Stimulated activated CD8-positive, alpha-beta memory T cell treated with anti-CD3 and anti-CD28 coated beads, Interleukin-4, amount 100 ng/mL, for 4 hours (primary cell): ENCODE results near the gene TCERG1L.
"Not testable (repeated sequence)": the region's sequence is repeated elsewhere in the genome, so short reads cannot be mapped to it uniquely, and the experiment has no call there.

Experiments
- DNase-seq, 2 donors: peaks; one replicate each; pipeline ENCODE4 v3.0.0-alpha.2; 2020; ENCODE audit warnings: low read depth in 2 of 2, low spot score in 1 of 2

TCERG1L gene

DNA sequence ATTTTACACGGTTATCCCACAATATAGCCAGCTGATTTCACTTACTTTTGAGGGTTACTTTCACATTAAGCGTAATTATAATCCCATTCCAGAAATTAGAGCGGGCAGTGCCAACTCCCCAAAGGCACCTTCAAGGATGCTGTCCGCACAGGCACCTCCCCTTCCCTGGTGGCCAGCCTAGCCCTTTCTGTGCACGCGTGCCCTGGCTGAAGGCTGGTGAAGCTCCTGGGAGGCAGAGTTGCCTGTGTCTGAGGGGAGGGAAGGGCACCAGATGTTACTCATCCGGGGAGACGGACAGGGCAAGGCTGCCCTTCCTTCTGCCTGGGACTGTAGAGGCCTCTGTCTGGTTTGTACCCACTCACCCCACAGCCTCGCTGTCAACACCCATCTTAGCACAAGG, 198.4 kb downstream of the TCERG1L start:
- DNase-seq = no peak

DNA sequence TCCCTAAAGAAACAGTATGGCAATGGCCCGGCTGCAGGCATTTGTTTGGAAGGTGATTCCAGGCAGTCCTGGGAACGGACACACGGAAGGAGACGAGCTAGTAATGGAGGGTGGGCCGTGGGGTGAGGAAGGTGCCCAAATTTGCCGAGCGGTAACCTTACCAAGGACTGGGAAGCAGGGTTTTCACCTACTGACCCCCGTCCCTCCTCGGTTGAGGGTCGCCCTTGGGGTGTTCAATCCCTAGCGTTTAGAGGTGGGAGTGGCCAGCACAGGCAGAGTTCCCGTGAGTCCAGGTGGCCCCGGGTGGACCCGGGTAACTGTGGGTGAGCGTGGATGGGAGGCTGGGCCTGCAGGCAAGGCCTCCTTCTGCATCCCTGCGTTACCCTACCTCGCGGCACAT, 198.8 kb downstream of the TCERG1L start:
- DNase-seq = no peak

DNA sequence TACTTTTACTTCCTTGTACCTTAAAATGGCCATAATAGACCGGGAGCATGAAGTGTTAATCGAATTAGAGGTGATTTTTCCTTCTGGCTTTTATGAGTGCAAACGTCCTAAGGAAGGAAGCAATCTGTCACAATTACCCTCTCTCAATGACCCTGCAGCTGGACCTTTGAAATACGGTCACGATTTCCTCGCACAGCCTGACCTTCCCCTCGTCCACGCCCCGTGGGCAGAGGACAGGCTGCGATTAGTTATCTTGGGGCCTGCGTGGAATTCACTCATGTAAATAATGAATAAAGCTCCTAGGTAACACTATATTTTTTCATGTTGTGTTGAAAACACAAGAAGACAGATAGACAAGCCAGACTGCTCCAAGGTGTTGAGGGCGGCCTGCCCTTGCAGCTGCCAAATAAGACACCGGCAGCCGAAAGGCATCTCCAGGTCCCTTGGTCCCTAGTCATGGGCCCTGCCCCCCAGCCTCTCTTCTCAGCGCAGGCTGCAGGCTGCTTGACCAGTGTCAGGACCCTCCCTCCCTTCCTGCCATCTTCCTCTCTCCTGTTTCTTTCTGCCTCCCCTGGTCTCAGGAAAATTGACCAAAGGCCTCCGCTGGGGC, 199.9 kb downstream of the TCERG1L start:
- no peak for DNase-seq

DNA sequence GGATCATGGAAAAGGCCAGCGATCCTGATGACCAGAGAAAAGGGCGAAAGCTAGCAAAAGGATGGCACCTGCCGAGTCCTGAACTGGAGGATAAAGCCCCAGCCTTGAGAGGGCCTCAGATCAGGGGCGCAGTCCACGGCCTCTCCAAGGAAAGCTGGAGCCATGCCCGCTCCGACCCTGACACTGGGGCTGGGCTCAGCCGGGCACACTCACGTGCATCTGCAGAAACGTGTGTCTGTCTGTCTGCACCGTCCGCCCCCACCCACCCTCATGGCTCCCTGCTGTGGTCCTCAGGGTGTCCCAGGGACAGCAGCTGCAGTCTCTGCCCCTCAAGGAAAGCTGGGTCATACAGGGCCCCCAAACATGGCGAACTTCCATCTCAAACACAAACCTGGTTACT, 200.5 kb downstream of the TCERG1L start:
- DNase-seq = no peak

DNA sequence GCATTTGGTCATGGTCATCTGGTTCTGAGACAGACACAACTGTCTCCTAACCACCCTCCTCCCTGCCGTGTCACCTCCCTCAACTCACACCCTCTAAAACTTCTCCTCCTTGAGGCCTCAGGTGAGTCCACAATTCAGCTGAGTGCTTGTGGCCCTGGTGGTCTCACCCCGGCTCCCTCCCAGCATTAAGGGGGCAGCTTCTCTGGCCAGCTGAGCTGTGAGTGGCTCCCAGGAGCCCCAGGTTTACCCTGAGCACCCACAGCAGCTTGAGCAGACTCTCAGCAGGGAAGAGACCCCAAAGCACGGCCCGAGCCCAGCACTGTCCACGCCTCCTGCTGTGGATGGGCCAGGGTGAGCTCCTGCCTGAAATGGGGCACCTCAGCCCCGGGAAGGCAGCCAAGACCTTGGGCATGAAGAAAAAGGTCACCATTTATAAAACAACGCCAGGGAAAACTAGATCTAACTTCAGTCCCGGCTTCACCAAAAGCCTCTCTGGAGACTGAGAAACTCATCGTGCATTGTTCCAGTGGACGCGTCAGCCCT, 201.2 kb downstream of the TCERG1L start:
- DNase-seq = no peak

DNA sequence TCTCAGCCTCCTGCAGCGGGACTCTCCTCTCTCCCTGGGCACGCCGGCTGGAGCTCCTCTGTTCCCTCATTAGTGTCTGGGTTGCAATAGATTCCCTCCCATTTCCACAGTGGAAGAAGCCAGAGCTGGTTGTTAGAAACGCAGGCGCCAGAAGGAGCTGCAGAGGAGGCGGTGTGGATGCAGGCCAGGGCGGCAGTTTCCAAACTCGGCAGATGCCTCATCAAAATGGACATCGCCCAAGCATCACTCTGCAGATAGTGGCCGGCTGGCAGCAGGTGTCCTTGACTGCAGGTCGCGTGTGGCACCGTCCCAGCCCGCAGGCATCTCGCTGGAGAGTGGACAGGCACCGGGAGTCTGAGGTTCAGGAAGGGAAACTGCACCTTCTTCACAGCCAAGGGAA, 201.8 kb downstream of the TCERG1L start:
- DNase-seq = no peak

DNA sequence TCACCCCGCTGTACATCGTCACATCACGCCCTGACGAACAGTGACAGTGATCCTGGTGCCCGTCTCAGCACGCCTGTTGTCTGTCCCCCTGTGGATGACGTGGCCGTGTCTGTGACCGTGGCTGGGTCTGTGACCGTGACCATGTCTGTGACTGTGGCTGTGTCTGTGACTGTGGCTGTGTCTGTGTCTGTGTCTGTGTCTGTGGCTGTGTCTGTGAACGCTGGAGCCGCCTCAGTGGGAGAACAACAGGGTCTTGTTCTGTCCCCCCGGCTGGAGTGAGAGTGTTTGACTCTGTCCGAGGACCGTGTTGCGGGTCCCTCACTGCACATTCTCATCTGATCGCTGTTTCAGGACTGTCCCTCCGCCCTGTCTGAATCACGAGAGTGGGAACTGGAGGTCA, 202.2 kb downstream of the TCERG1L start:
- no peak for DNase-seq

DNA sequence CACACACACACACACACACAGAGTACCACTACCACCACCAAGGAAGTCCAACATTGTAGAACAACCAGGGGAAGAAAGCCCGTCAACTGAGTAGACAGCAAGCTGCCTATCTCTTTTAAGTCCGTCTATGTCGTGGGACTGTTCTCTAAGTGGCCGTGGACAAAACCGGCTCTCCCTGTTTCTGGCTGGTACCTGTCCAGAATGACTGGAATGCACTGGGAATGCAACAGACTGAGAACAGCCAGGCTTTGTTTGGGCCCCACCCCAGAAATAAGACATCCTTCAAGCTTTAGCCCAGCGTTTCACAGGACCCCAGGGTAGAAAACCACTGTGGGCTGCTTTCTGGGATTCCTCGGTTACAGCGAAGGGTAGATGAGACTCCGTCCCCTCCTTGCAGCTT, 203.6 kb downstream of the TCERG1L start:
- no peak for DNase-seq

DNA sequence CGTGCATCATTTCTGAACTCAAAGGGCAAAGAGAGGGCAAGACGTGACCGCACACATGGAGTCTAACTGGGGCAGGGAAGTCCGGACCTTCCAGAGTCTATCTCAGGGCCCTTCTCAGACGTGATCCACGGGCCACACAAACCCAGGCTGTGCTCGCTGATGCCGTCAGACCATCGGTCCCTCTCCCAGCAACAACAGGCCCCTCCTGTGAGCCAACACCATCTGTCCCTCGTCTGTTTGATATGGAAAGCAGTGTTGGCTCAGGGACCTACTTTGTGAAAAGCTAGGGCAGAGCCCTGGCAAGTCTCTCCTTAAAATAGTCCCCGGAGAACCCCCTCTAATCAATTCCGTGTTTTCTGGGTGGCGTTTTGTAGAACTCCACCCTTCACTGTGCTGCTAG, 208.8 kb downstream of the TCERG1L start:
- DNase-seq = no peak

DNA sequence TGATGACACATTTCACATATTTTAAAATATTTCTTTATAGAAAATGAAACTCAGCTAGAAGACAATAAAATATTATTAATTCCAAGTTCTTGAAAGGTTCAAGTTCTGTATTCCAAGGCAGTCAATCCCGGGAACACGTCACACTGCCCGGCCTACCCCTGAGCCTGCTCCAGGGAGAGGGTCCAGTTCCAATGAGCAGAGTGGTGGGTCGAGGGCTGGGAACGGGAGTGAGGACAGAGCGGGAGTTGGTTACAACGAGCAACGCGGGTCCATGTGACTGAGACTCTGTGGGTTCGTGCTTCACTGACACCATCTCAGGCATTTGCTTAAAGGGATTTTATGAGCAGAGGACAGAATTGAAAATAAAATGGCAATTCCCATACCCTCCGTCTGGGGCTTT, 209.4 kb downstream of the TCERG1L start:
- no peak for DNase-seq

DNA sequence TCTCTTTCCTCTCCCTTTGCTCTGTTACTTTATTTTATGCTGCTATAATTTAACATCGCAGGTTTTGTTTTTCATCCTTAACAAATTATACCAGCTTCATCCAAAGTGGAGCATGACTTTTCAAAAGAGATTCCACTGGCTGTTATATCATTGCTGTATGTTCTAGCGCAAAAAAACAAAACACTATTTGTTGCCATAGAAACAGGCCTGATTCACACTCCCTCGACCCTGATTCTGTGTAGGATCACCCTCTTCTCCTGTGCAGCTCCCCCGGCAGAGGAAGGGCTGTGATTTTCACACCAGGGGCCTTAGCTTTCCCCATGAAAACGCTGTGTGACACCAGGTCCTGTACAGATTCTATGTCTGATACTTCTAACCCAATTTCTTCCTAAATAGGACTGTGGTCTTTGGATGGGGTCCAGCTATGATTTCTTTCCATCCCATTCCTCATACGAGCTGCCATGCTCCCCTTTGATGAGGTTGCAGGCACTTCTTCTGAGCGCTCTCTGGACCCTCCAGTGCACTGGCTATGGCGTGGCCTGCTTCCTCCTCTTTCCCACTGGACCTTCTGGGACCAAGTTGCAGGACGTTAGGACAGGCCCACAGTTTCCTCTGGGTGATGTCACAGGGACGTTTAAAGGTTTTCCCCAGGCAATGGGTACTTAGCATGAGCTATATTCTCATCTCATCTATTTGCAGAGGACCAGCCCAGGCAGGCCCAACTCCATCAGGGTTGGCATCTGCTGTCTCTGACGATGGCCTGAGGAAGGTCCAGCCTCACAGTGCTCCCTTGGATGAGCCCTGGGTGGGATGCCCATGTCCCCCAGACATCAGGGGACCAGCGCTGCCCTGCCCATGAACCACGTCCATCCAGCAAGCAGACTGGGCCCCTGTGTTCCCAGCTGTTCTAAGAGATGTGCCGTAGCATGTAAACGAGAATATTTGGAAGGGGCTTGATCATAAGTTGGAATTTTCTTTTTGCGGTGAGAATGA, 210.8 kb downstream of the TCERG1L start:
- DNase-seq = not testable (repeated sequence)

DNA sequence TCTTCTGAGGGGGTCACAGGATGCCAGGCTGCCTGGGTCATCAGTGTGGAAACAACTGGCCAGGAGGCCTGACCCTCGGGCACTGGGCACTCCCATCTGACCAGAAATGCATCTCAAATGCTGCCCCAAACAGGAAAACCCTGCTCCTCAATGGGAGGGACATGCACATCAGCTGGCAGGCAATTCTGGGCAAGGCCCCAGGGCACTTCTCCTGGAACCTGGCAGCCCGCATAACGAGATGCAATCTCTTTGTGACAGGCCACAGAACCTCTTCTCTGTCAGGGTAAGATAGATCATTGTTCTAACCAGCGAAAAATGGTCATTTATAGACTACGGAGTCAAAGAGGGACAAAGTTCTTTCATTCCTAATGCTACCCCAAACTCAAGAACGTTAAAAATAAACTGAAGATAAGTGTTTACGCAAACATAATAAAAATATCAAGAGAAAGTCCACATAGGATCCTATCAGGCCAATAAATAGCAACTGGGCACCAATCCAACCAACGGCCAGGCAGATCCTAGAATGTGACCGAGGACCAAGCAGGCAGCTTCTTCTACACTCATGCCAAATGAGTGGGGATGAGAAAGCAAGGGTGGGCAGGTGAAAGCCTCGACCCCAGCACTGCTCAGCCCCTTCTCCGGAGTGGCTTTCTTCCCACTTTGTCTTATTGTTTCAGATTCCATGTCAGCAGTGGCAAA, 212.3 kb downstream of the TCERG1L start:
- DNase-seq = no peak

DNA sequence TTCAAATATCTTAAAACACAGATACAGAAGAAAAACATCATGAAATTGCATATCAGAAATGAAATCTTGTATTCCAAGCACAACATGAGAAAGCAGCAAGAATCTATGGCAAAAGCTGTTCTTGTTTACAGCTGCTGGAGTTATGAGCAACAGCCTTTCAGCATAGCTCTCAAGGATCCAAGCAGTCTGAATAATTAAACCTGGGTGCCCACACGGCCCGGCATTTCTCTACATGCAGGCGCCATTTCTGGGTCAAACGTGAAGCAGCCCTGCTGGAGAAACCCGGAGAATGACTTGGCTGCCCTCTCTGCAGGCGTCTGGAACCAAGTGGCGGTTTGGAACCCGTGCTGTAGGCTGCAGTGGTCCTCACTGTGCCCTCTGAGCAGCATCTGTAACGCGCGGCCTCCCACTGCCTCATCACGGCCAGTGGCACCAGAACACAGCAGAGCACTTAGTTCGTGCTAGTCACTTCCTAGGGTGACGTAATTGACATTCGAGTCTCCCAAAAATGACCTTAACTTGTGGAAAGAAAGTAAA, 213.0 kb downstream of the TCERG1L start:
- DNase-seq = no peak

DNA sequence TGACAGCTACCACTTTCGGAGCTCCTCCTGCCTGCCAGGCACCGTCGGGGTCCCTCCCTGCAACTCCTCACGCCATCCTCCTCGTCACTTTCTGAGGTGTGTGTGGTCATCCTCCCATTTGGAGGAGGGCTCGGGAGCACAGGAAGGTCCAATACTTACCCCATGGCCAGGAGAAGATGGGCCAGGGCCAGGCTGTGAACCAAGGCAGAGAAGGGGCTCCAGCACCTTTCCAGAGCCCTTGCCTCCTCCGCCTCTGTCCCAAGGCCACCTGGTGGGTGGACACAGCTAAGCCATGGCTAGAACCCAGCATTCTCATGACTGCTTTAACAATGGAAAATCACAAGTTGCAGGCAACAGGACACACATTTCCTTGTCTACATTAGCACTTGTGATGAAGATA, 215.5 kb downstream of the TCERG1L start:
- no peak for DNase-seq

DNA sequence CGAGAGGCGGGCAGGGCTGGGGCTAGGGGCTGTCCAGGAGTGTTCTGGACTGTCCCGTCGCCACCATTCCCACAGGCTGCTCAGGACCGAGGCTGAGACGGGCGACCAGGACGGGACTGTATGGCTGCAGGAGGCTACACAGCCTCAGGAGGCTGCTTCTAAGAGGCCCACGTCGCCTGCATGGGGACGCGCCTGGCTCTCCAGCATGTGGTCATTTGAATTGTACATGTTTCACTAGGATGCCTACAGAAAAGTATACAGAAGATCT, 216.3 kb downstream of the TCERG1L start:
- no peak for DNase-seq

DNA sequence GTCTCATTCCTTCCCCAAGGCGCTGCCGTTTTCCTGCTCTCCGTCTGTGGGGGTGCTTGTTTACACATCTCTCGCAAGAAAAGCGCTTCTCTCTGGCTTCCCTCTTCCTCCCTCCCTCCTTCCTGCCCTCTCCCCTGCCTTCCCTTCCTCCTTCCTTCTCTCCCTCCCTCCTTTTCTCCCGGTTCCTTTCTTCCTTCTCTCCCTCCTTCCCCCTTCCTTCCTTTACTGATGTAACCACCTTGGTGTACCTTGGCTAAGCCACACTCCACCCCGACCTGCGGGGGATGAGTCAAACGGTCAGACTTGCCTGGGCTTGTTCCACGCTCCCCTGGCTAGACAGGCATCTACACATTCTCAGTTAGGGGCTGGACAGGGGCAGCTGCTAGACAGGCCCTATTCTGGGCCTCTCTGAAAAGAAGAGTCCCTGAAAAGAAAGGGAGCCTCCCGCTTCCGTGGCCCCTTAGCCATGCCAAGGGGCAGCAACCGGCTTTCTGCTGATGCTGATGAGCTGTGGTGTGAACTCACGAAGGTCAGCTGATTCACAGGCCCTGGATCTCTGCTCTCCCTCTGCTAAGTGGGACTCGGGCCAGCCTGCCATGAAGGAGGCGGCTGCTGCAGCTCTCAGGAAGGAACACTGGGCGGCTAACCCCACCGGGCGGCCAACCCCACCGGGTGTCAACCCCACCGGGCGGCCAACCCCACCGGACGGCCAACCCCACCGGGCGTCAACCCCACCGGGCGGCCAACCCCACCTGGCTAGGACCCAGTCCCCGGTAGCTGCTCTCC, 216.8 kb downstream of the TCERG1L start:
- DNase-seq = no peak

DNA sequence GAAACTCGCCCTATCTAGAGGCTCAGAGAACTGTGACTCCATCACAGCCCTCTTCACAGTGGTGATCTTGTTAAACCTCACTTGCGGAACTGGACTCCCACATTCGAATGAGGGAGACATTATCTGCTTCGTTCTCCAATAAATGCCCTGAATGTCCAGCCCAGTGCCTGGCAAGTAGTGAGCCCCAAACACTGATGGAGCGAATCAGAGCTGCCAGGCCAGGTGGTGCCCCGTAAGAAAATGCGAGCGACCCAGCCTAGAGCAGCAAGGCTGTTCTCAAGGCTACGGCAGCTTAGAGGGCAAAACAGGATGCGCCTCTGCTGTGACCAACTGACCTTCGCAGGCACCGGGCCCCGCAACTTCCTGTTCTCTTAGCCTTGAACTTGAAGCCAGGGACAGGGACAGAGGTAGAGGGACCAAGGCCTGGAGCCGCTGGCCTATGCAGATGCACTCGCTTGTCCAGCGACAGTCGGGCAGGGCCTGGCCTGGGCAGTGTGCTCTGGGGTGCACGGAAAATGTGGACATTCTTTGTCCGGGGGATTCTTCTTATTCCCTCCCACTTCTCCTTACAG, 217.6 kb downstream of the TCERG1L start:
- DNase-seq = no peak

DNA sequence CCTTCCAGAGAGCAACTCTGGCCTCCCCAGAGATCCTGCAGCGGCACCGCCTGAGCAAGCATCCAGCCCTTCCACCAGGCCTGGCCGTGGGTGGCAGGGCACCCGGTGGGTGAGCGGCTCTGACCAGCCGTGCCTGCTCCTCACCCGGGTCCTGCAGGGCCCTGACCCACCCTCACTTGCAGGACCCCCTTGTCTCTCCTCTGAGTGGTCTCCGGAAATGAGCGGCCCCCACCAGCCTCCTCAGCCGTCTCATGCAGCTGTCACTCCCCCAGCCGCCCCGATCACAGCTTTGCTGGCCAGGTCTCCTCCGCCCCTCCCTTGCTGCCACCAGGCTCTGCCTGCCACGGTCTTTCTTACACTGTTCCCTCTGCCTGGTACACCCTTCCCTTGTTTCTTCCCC, 218.2 kb downstream of the TCERG1L start:
- DNase-seq = no peak

DNA sequence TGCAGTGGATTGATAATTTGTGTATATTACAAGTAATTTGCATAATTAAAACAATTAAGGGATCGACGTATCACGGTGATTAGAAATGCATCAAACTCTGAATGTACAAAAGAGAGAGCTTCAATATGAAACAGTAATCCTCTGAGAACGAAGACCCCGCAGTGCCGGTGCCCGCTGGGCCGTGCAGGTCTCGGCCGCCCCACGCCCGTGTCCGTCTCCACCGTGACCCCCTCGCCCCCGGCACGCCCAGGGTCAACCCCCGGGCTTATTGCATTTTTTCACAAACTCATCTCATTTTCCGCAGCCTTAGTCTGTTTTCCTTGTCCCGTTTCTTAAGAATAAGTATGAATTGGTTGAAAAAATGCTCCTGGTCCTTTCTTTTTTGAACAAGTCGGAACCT, 218.6 kb downstream of the TCERG1L start:
- no peak for DNase-seq

DNA sequence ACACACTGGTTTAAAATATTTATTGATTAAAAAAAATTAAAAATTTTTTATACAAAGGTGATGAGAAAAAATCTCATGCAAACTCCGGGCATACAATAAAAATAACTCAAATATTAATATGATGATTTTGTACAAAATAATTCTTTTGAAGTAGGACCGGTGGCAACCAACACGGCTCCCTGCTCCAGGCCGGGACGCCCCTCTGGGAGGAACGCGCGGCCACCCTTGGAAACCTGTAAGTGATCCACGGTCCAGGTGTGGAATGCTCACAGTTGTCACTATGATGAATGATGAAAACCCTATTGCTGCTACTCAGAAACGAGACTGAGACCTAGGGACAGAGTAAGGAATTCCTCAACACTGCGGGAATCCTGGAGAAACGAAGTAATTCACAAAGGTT, 219.1 kb downstream of the TCERG1L start:
- no peak for DNase-seq

DNA sequence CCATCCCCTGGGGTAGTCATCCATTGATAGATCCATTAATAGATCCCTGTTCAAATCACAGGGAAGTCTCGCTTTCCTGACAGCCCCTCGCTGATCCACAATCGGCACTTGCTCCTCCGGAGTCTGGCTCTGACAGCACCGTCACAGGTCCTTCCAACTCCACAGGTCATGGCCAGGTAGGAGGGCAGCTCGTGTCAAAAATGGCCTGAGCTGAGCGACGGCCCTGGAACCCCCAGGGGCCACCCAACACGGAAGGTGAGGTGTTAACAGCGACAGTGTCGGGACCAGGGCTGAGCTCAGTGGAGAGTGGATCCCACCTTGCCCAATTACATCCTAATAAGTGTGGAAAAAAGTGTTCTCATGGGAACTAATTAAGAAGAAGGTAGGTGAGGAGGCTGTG, 219.8 kb downstream of the TCERG1L start:
- DNase-seq = no peak
